Hematopoietic multipotent progenitor cell (in vitro differentiated cells): ENCODE measurements around the gene TK2. TPM values are rescaled to one million over a fixed set of nuclear protein-coding genes. Genes with fewer than 3 reads are reported as not detected.
"Not testable (repeated sequence)": the region's sequence is repeated elsewhere in the genome, so short reads cannot be mapped to it uniquely, and the experiment has no call there.

Source experiments
- DNase-seq, 3 donors: peaks; one replicate each; pipeline ENCODE4 v3.0.0-alpha.2; 2011 to 2015; ENCODE audit warnings: low read depth in 2 of 3, low spot score in 2 of 3
- total RNA-seq: library from RNA; depleted of rRNA; stranded (reverse); fragments of >200 nt; gene quantifications from one replicate; pipeline ENCODE4 v1.2.3, GENCODE V29; 2012

TK2 gene
- 15.3 TPM for total RNA-seq

- DNase-seq, result peak; percentile 39 to 51 (median 51)
Measured at GRCh38 chr16:66549284-66550131, at the start of gene TK2. Gene TK2, minus strand, starts transcription at chr16:66550122. Its CDS starts 61 bp downstream, at chr16:66550061.

- no peak for DNase-seq
Measured at GRCh38 chr16:66598111-66598510, 48.2 kb upstream of the TK2 start.

- DNase-seq, result no peak
Measured at GRCh38 chr16:66596986-66597848, 47.3 kb upstream of the TK2 start.

GRCh38 chr16:66596559-66596958, 46.6 kb upstream of the TK2 start:
- not testable (repeated sequence) for DNase-seq

GRCh38 chr16:66594739-66595138, 44.8 kb upstream of the TK2 start:
- no peak for DNase-seq

- no peak for DNase-seq
Measured at GRCh38 chr16:66592814-66593213, 42.9 kb upstream of the TK2 start.

GRCh38 chr16:66592241-66592640, 42.3 kb upstream of the TK2 start:
- DNase-seq, result no peak

GRCh38 chr16:66591018-66591417, 41.1 kb upstream of the TK2 start:
- DNase-seq, result no peak

GRCh38 chr16:66590322-66590721, 40.4 kb upstream of the TK2 start:
- peak in 2 of 3 donors; percentile 57 to 68 for DNase-seq

- peak in 2 of 3 donors; percentile 89 to 91 for DNase-seq
Measured at GRCh38 chr16:66588981-66589713, 39.2 kb upstream of the TK2 start.

GRCh38 chr16:66587881-66588600, 38.1 kb upstream of the TK2 start:
- DNase-seq, result no peak

GRCh38 chr16:66585481-66586239, 35.7 kb upstream of the TK2 start:
- peak in 1 of 3 donors; percentile 48 for DNase-seq

- no peak for DNase-seq
Measured at GRCh38 chr16:66581246-66581952, 31.5 kb upstream of the TK2 start.

GRCh38 chr16:66580605-66581209, 30.8 kb upstream of the TK2 start:
- DNase-seq, result no peak

- peak in 2 of 3 donors; percentile 83 to 95 for DNase-seq
Measured at GRCh38 chr16:66578651-66579531, 29.0 kb upstream of the TK2 start, which contains the start of gene CMTM2. Gene CMTM2, plus strand, starts transcription at chr16:66579463. Its CDS starts 145 bp downstream, at chr16:66579608.

GRCh38 chr16:66576296-66576695, 26.4 kb upstream of the TK2 start:
- no peak for DNase-seq

GRCh38 chr16:66575060-66575459, 25.1 kb upstream of the TK2 start:
- no peak for DNase-seq
